Esophagus muscularis mucosa (tissue), 3 donors: ENCODE results near the gene PARK7.

Experiments
- CTCF ChIP-seq, 3 experiments: fragments of 200-600 bp in 2 of 3; fragments of 450-650 bp in 1 of 3; sonication (generic) in 2 of 3; IDR thresholded peaks; one replicate each; pipeline ENCODE4 v1.5.1; 2017 to 2019; ENCODE audit warnings: antibody characterized with exemption in 3 of 3, mild to moderate bottlenecking in 2 of 3, moderate library complexity in 1 of 3
- POLR2A ChIP-seq: fragments of 450-650 bp; IDR thresholded peaks from one replicate; pipeline ENCODE4 v1.6.1; 2017; ENCODE audit warnings: antibody characterized with exemption, moderate library complexity, mild to moderate bottlenecking, low read depth
- POLR2AphosphoS5 ChIP-seq, 2 donors: sonication (generic); formaldehyde crosslinking; IDR thresholded peaks; one replicate each; pipeline ENCODE4 v1.6.1; 2017; ENCODE audit warnings: antibody characterized with exemption in 2 of 2

GRCh38 chr1:8023995-8024313 lies 62.4 kb downstream of the PARK7 start:
- TF ChIP-seq CTCF (IDR thresholded peaks at IDR 0.05): no peak
- no peak for TF ChIP-seq POLR2A
- peak in 1 of 2 donors; percentile 12 for TF ChIP-seq POLR2AphosphoS5 (IDR thresholded peaks at IDR 0.05)
